PC-9 (cell line): ENCODE data around the gene NOX3. TPM values are rescaled to one million over a fixed set of nuclear protein-coding genes. Genes with fewer than 3 reads are reported as not detected.

Experiments
- BruUV-seq: library from RNA; stranded (reverse); fragments of 400-500 nt; replicated peaks from 2 replicates; lab custom pipeline; 2021; lab: Mats Ljungman, UMichigan
- CTCF ChIA-PET: fragments of 300-600 bp; sonication (Branson Sonifier 250); formaldehyde crosslinking; loops from one replicate; lab custom pipeline; 2022; ENCODE audit warnings: antibody characterized with exemption; lab: Charles Lee
- POLR2A ChIA-PET: fragments of 300-600 bp; sonication (Branson Sonifier 250); formaldehyde crosslinking; loops from one replicate; lab custom pipeline; 2022; ENCODE audit warnings: antibody characterized with exemption; ENCODE audit not compliant: unreplicated experiment; lab: Charles Lee
- DNase-seq, 2 experiments: peaks; one replicate each; pipeline versions ENCODE4 v3.0.0 to v3.0.0-alpha.2; 2015 to 2022; ENCODE audit warnings: mixed read lengths in 1 of 2
- H2AFZ ChIP-seq: fragments of 200-600 bp; sonication (generic); 2 replicates; pipeline ENCODE4 v1.8.1; 2017; ENCODE audit warnings: antibody characterized with exemption
- H3F3A ChIP-seq: fragments of 200-600 bp; sonication (generic); 2 replicates; pipeline ENCODE4 v1.8.1; 2017; ENCODE audit warnings: antibody characterized with exemption, mild to moderate bottlenecking, low read depth; ENCODE audit not compliant: insufficient read depth
- H3K27ac ChIP-seq: fragments of 200-600 bp; sonication (generic); 2 replicates; pipeline ENCODE4 v1.6.1; 2016; ENCODE audit warnings: mixed run types
- H3K27me3 ChIP-seq: fragments of 200-600 bp; sonication (generic); 2 replicates; pipeline ENCODE4 v1.6.1; 2016; ENCODE audit warnings: low read depth, mixed run types; ENCODE audit not compliant: insufficient read depth
- H3K36me3 ChIP-seq: fragments of 200-600 bp; sonication (generic); 2 replicates; pipeline ENCODE4 v1.6.1; 2016; ENCODE audit warnings: low read depth, mixed run types
- H3K4me1 ChIP-seq: fragments of 200-600 bp; sonication (generic); replicated peaks from 2 replicates; pipeline ENCODE4 v1.6.1; 2016; ENCODE audit warnings: mixed run types; ENCODE audit not compliant: insufficient read depth
- H3K4me2 ChIP-seq: fragments of 200-600 bp; sonication (generic); 2 replicates; pipeline ENCODE4 v1.6.1; 2017; ENCODE audit warnings: mixed run types
- H3K4me3 ChIP-seq: fragments of 200-600 bp; sonication (generic); 2 replicates; pipeline ENCODE4 v1.6.1; 2016; ENCODE audit warnings: mixed run types
- H3K79me2 ChIP-seq: fragments of 200-600 bp; sonication (generic); 2 replicates; pipeline ENCODE4 v1.6.1; 2017; ENCODE audit warnings: low read depth, mixed run types
- H3K9me2 ChIP-seq: fragments of 200-600 bp; sonication (generic); 2 replicates; pipeline ENCODE4 v1.8.1; 2017; ENCODE audit warnings: mild to moderate bottlenecking; ENCODE audit not compliant: insufficient read depth
- H3K9me3 ChIP-seq: fragments of 200-600 bp; sonication (generic); 2 replicates; pipeline ENCODE4 v1.8.1; 2016; ENCODE audit warnings: low read depth; ENCODE audit not compliant: insufficient read depth
- H4K20me1 ChIP-seq: fragments of 200-600 bp; sonication (generic); 2 replicates; pipeline ENCODE4 v1.8.1; 2017; ENCODE audit not compliant: insufficient read depth
- EZH2 ChIP-seq: fragments of 200-600 bp; sonication (generic); IDR thresholded peaks from 2 replicates; pipeline ENCODE4 v1.8.0; 2017; ENCODE audit warnings: antibody characterized with exemption, low read depth
- intact Hi-C: fragments of 100-400 bp; cut with micrococcal nuclease; formaldehyde crosslinking; loops from one replicate; pipeline ENCODE4 v1.10.0; 2022; ENCODE audit not compliant: unreplicated experiment
- total RNA-seq: library from RNA; stranded (reverse); gene quantifications from 2 replicates; pipeline ENCODE4 v1.2.3, GENCODE V29; 2021
- TF ChIP-seq, protein P1 (sequence below): fragments of 200-600 bp; sonication (generic); conservative IDR thresholded peaks from 2 replicates; pipeline ENCODE4 v1.6.1; 2017; ENCODE audit warnings: mixed run types, antibody characterized with exemption, mild to moderate bottlenecking, moderate library complexity

NOX3 gene
- total RNA-seq, 1 experiment from 2014 or later = not detected

DNA sequence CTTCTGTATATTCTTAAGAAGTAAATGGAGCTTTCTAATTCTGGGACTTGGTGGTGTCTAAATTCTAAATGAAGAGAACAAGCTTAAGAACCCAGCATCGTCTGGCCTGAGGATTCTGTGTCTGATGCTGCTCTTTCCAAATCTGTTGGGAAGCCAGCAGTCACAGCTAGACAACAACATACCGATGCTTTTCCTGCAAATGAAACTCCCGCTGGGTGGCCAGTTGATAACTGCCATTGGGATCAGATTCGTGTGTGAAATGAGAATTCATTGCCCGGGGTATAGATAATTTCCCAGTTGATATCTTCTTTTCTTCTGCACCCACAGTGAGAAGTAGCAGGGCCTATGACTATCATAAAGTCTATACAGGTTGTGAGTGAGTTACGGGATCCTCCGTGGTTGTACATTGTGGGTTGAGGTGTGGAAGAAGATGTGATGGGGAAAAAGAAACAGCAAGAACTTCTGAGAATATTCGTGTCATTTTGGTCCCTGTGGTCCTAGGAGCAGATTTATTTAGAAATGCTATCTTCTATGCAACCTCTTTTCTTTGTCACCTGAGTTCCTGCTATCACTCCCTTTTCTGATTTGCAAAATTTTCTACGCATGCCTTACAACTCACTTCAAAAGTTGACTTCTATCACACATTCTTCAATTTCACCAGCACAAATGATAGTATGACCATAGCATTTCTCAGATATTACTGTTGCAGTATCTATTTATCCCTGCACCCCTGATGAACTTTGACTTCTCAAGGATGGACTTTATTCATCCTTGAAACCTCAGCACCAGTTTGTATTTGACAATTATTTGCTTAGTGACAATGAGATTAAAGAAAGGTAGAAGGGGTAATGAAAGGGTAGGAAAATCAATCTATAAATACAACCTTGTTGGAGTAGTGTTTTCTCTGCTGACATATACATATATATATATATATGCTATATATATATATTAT lies 10.4 kb downstream of the NOX3 start:
- Histone ChIP-seq H3F3A (no peaks in the 10 kb centered on the region), H4K20me1 (no peaks in the 10 kb centered on the region), H3K36me3 (no peaks in the 10 kb centered on the region), H3K79me2 (no peaks in the 10 kb centered on the region), H3K9me2 (no peaks in the 10 kb centered on the region), H3K27me3 (no peaks in the 10 kb centered on the region), H3K4me3 (no peak overlapping the region), H3K27ac (peak overlapping the region; percentile 88), H2AFZ (no peak overlapping the region), H3K4me1 (peaks cover 18% of the 10 kb centered on the region), H3K4me2 (no peak overlapping the region), H3K9me3 (no peaks in the 10 kb centered on the region)
- no peak for DNase-seq
- ChIA-PET CTCF (no interaction called here), POLR2A (no interaction called here)
- intact Hi-C loops = no loop called here
- BruUV-seq = no TSS peak
- no peak for TF ChIP-seq EZH2
- TF ChIP-seq, protein P1, sequence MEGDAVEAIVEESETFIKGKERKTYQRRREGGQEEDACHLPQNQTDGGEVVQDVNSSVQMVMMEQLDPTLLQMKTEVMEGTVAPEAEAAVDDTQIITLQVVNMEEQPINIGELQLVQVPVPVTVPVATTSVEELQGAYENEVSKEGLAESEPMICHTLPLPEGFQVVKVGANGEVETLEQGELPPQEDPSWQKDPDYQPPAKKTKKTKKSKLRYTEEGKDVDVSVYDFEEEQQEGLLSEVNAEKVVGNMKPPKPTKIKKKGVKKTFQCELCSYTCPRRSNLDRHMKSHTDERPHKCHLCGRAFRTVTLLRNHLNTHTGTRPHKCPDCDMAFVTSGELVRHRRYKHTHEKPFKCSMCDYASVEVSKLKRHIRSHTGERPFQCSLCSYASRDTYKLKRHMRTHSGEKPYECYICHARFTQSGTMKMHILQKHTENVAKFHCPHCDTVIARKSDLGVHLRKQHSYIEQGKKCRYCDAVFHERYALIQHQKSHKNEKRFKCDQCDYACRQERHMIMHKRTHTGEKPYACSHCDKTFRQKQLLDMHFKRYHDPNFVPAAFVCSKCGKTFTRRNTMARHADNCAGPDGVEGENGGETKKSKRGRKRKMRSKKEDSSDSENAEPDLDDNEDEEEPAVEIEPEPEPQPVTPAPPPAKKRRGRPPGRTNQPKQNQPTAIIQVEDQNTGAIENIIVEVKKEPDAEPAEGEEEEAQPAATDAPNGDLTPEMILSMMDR = no peak

DNA sequence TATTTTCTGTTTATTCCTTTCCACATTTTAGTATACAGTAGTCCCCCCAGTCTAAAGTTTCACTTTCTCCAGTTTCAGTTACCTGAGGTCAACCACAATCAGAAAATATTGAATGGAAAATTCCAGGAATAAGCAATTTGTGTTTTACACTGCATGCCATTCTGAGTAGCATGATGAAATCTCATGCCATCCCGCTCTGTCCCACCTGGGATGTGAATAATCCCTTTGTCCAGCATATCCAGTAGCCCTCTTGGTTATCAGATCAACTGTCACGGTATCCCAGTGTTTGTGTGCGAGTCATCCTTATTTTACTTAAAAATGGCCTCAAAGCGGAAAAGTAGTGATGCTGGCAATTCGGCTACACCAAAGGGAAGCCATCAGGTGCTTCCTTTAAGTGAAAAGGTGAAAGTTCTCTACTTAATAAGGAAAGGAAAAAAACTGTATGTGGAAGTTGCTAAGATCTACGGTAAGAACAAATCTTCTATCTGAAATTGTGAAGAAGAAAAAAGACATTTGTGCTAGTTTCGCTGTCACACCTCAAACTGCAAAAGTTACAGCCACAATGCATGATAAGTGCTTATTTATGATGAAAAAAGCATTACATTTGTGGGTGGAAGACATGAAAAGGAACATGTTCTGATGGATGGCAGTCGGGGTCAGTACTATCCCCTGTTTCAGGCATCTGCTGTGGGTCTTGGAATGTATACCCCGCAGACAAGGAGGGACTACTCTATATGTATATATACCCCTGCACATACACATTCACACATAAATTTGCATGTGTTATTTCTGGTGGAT lies 11.3 kb downstream of the NOX3 start:
- H3K4me3 ChIP-seq = no peak overlapping the region
- H4K20me1 ChIP-seq = no peaks in the 10 kb centered on the region
- peaks cover 18% of the 10 kb centered on the region for H3K4me1 ChIP-seq
- TF ChIP-seq, protein P1 = no peak
- no peak for TF ChIP-seq EZH2
- DNase-seq = peak; percentile 6 to 64
- H3K9me3 ChIP-seq = no peaks in the 10 kb centered on the region
- ChIA-PET POLR2A (no interaction called here), CTCF (no interaction called here)
- BruUV-seq = no TSS peak
- H3K4me2 ChIP-seq = peak overlapping the region; percentile 38; the same call in 1 of the 2 replicates
- H3K79me2 ChIP-seq = no peaks in the 10 kb centered on the region
- peak overlapping the region; percentile 88 for H3K27ac ChIP-seq
- H2AFZ ChIP-seq = peak overlapping the region; percentile 44; the same call in 1 of the 2 replicates
- no peaks in the 10 kb centered on the region for H3K27me3 ChIP-seq
- intact Hi-C loops = no loop called here
- H3K9me2 ChIP-seq = no peaks in the 10 kb centered on the region
- no peaks in the 10 kb centered on the region for H3F3A ChIP-seq
- no peaks in the 10 kb centered on the region for H3K36me3 ChIP-seq

DNA sequence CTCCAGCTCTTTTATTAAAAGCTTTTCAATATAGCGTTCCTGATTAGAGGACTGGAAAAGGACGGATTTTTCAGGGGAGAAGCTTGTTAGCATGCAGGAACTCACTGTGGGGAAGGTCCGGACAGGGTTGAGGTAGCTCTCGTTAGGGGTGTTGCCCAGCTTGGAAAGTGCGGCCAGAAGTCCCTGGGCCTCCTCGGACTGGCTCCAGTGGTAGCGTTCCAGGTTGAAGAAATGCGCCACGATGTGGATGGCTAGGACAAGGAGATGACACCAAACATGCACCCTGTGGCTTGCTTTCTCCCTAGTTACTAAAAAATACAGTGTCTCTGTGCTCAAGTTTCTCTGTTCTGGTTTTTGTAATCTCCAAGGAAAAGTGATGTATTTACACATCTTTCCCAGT lies 12.5 kb downstream of the NOX3 start:
- TF ChIP-seq EZH2 = no peak
- TF ChIP-seq, protein P1 = no peak
- CTCF ChIA-PET = no interaction called here
- Histone ChIP-seq H3K79me2 (no peaks in the 10 kb centered on the region), H4K20me1 (no peaks in the 10 kb centered on the region), H3K4me1 (peaks cover 18% of the 10 kb centered on the region), H3K9me3 (no peaks in the 10 kb centered on the region), H3K9me2 (no peaks in the 10 kb centered on the region), H3F3A (no peaks in the 10 kb centered on the region), H3K27me3 (no peaks in the 10 kb centered on the region), H3K27ac (peak overlapping the region; percentile 88), H3K4me3 (no peak overlapping the region), H2AFZ (no peak overlapping the region), H3K4me2 (no peak overlapping the region), H3K36me3 (no peaks in the 10 kb centered on the region)
- POLR2A ChIA-PET = no interaction called here
- no peak for DNase-seq
- no TSS peak for BruUV-seq
- intact Hi-C loops = no loop called here
